ENCODE measurements around the gene ANKLE1.

DNA sequence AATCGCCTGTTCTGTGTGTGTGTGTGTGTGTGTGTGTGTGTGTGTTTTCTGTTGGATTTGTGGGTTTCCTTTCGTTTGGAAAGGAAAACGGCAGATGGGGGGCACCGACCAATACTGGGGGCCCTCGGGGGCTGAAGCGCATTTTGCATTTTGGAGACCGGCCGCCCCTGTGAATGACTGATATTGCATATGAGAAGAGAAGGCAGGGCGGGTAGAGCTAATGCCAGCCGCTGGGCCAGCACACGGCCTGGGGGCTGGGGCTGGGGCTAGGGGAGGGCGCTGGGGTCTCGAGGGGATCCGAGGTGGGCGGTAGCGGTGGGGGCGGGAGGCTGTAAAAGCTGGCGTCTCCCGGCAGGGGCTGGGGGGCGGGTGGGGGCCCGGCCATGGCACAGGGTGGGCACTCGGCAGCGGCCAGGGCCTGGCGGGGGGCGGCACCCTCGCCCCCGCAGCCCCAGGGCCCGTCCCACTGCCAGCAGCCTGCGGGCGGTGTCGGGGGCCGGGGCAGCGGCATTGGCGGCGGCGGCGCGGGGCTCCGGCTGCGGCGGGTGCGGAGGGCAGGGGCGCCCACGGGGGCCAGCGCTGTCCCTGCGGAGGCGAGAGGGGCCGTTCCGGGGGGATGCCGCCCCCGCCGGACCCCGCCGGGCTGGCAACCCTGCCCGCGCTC lies 41.7 kb downstream of the ANKLE1 start:
- TF ChIP-seq EZH2 (IDR thresholded peaks at IDR 0.05; ENCODE audit: insufficient read depth, poor library complexity, severe bottlenecking) (no peak), EZH2phosphoT487 (IDR thresholded peaks at IDR 0.05; ENCODE audit: insufficient read depth, low read depth) (no peak)
